ENCODE data around the gene LRRK1.
A peak's percentile ranks its signal among the peaks of the same experiment; 100 is the strongest.

Gene LRRK1

DNA sequence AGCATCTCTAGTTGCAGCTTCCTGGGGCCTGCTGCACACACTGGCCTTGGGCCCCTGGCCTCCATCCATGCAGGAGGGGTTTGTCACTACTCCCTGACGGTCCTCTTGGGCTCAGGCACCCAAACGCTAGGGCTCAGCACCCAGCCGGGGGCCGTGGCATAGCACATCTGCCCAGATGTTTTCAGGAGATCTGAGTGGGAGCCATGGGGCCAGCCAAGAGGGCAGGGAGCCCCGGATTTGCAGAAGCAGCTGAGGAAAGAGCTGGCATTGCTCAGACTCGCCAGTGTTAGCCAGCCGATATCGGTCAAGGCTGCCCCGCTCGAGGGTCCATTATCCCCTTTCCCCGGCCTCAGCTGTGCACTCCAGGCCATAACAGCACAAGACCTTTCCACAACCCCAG, 41.0 kb upstream of the LRRK1 start:
- no peak for DNase-seq
- Histone ChIP-seq H3K4me3 (ENCODE audit: low read depth, low read length) (no peak overlapping the region), H3K9me3 (ENCODE audit: severe bottlenecking) (no peaks in the 10 kb centered on the region), H3K36me3 (no peaks in the 10 kb centered on the region), H3K27ac (no peak overlapping the region), H3K27me3 (ENCODE audit: insufficient read depth, low read depth, severe bottlenecking) (no peaks in the 10 kb centered on the region)
- TF ChIP-seq, protein P1, sequence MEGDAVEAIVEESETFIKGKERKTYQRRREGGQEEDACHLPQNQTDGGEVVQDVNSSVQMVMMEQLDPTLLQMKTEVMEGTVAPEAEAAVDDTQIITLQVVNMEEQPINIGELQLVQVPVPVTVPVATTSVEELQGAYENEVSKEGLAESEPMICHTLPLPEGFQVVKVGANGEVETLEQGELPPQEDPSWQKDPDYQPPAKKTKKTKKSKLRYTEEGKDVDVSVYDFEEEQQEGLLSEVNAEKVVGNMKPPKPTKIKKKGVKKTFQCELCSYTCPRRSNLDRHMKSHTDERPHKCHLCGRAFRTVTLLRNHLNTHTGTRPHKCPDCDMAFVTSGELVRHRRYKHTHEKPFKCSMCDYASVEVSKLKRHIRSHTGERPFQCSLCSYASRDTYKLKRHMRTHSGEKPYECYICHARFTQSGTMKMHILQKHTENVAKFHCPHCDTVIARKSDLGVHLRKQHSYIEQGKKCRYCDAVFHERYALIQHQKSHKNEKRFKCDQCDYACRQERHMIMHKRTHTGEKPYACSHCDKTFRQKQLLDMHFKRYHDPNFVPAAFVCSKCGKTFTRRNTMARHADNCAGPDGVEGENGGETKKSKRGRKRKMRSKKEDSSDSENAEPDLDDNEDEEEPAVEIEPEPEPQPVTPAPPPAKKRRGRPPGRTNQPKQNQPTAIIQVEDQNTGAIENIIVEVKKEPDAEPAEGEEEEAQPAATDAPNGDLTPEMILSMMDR (IDR thresholded peaks at IDR 0.05; ENCODE audit: low read depth, low read length), result no peak

DNA sequence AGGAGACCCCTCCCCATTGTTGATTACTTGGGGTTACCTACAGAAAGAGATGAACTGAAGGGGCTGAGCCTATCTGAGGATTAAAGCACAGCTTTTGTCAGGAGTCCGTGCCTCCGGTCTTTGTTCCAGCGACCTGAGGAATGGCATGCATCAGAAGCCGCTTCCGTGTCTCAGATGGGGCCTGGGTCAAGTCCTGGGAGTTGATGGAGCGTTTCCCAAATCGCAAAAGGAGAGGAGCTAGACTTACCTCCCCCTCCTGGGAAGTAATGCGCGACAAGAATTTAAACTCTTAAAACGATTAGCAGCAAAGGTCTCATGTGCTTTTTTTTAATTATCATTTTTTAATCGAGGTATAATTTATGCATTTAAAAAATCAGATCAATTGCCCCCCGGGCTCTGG, 40.5 kb upstream of the LRRK1 start:
- no peaks in the 10 kb centered on the region for H3K9me3 ChIP-seq (ENCODE audit: severe bottlenecking)
- TF ChIP-seq, protein P1 (IDR thresholded peaks at IDR 0.05; ENCODE audit: low read depth, low read length), result no peak
- DNase-seq, result no peak
- no peaks in the 10 kb centered on the region for H3K27me3 ChIP-seq (ENCODE audit: insufficient read depth, low read depth, severe bottlenecking)
- H3K27ac ChIP-seq, result no peak overlapping the region; the same call in 1 of the 2 replicates
- H3K4me3 ChIP-seq (ENCODE audit: low read depth, low read length), result peak overlapping the region; percentile 41
- H3K36me3 ChIP-seq, result no peaks in the 10 kb centered on the region

GRCh38 chr15:100879061-100879463, 40.1 kb upstream of the LRRK1 start:
- Histone ChIP-seq H3K27ac (peak overlapping the region; percentile 34; the same call in 1 of the 2 replicates), H3K4me3 (ENCODE audit: low read depth, low read length) (peak overlapping the region; percentile 41), H3K27me3 (ENCODE audit: insufficient read depth, low read depth, severe bottlenecking) (no peaks in the 10 kb centered on the region), H3K36me3 (no peaks in the 10 kb centered on the region), H3K9me3 (ENCODE audit: severe bottlenecking) (no peaks in the 10 kb centered on the region)
- TF ChIP-seq, protein P1 (IDR thresholded peaks at IDR 0.05; ENCODE audit: low read depth, low read length), result no peak
- no peak for DNase-seq

DNA sequence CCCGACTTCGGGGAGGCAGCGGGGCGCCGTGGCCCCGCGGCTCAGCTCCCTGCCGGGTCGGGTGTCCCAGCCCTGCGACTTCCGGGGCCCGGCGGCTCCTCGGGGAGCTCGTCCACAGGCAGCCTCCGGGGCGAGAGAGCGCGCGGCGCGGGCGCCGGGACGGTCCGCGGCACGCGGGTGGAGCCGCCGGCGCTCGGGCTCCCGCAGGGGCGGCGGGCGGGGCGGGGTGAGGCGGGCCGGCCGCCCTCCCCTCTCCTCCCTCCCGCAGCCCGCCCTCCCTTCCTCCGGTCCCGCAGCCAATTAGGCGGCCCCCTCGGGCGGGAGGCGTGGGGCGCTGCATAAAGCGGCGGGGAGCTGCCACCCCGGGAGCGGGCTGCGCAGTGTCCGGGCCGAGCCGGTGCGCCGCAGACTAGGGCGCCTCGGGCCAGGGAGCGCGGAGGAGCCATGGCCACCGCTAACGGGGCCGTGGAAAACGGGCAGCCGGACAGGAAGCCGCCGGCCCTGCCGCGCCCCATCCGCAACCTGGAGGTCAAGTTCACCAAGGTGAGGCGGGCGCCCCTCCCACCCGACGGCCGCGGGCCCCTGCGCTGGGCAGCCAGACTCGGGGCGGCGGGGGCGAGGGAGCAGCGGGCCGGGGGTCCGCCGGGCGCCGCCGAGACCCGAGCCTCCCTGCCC, 39.6 kb upstream of the LRRK1 start, which contains the start of gene ALDH1A3:
Gene ALDH1A3 (plus strand): TSS at position 368 of the 675 bp plus-strand sequence. CDS start 77 bp downstream, at position 445.
- no peaks in the 10 kb centered on the region for H3K27me3 ChIP-seq (ENCODE audit: insufficient read depth, low read depth, severe bottlenecking)
- H3K27ac ChIP-seq, result peak within 1 kb of the TSS; percentile 34; the same call in 1 of the 2 replicates
- H3K9me3 ChIP-seq (ENCODE audit: severe bottlenecking), result no peaks in the 10 kb centered on the region
- DNase-seq, result peak; percentile 48
- TF ChIP-seq, protein P1 (IDR thresholded peaks at IDR 0.05; ENCODE audit: low read depth, low read length), result no peak
- peak within 1 kb of the TSS; percentile 41 for H3K4me3 ChIP-seq (ENCODE audit: low read depth, low read length)
- no peaks in the 10 kb centered on the region for H3K36me3 ChIP-seq

DNA sequence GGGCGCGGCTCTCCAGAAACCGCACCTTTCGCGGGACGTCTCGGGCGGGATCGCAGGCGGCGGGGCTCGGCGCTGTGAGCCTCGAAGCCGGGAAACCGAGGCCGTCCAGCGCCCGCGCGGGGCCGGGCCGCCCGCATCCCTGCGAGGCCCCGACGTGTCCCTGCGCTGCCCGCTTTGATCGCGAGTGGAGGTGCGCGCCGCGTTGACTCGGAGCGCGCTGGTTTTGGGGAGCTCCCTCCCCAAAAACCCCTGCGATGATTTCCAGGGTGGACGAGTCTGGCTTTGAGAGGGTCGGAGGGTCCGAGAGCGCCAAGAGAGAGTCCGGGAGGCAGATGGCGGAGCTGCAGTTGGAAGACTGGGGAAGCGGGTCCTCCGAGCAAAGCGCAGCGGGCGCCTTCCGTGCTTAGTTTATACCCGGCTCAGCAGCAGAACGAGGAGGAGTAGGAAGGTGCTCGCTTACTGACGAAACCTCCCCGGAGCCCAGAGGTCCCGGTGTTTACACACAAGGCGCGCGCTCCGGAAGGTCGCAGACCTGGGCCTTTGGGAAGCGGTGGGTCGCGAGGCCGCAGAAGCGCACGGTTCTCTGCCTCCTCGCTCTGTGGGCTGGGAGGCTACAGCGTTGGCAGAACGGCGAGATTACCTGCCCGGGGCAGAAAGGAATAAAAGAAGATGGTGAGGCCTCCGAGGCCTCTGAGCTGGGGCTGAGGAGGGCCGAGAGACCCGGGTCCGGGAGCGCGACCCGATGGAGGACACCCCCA, 38.8 kb upstream of the LRRK1 start:
- Histone ChIP-seq H3K36me3 (no peaks in the 10 kb centered on the region), H3K4me3 (ENCODE audit: low read depth, low read length) (no peak overlapping the region), H3K27ac (no peak overlapping the region), H3K27me3 (ENCODE audit: insufficient read depth, low read depth, severe bottlenecking) (no peaks in the 10 kb centered on the region), H3K9me3 (ENCODE audit: severe bottlenecking) (no peaks in the 10 kb centered on the region)
- no peak for DNase-seq
- TF ChIP-seq, protein P1 (IDR thresholded peaks at IDR 0.05; ENCODE audit: low read depth, low read length), result no peak
